SW480 (cell line): Measurements from ENCODE around the gene PEDS1.
"Not testable (repeated sequence)": the region's sequence is repeated elsewhere in the genome, so short reads cannot be mapped to it uniquely, and the experiment has no call there.

Experiments
- DNase-seq: peaks from one replicate; pipeline ENCODE4 v3.0.0-alpha.2; 2016; ENCODE audit warnings: low spot score

PEDS1 gene

GRCh38 chr20:50163570-50164317 lies 10.2 kb upstream of the PEDS1 start:
- DNase-seq = no peak

DNA sequence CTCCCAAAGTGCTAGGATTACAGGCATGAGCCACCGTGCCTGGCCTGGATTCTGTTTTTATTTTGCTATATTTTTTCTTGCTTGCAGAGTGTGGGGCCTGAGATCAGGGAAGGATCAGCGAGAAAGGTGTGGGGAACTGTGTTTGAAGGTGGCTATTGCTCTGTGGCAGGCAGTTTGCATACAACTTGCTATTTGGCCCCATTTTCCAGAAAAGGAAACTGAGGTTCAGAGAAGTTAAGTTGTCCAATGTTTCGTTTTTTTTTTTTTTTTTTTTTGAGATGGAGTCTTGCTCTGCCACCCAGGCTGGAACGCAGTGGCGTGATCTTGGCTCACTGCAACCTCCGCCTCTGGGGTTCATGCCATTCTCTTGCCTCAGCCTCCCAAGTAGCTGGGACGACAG lies 8.0 kb upstream of the PEDS1 start:
- DNase-seq = not testable (repeated sequence)

- no peak for DNase-seq
Observed at GRCh38 chr20:50153153-50153499, 397 bp downstream of the PEDS1 start.

DNA sequence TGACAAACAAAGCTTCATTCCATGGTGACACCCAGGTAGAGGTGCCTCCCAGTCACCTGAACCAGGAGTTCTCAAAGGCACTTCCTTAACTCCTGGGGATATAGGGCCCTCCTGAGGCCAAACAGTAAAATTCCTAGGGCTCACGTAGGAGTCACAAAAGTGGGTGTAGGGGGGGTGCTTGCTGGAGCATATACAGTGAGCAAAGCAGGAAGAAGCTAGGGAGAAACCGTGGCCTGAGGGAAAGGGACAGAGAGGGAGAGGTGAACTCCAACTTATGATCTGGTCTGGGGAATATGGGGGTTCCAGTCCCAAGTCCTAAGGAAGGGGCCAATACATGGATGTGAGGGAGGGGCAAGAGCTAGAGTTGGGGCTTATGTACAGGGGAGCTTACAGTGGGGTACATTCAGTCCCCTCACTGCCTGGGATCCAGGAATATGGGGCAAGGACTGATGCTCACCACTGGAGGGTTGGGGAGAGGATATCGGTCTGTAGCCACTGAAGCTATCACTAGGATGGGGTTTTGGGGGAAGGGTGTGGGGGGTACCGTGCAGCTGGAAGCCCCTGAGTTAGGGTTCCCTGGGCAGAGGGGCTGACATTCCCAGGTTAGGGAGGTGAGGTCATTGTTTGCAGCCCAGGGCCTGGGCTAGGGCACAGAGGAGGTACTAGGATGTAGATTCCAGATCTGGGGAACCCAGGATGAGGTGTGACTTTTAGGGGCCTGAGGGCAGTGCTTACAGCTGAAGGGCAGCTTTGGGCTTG lies 950 bp downstream of the PEDS1 start:
- peak; percentile 57 for DNase-seq

DNA sequence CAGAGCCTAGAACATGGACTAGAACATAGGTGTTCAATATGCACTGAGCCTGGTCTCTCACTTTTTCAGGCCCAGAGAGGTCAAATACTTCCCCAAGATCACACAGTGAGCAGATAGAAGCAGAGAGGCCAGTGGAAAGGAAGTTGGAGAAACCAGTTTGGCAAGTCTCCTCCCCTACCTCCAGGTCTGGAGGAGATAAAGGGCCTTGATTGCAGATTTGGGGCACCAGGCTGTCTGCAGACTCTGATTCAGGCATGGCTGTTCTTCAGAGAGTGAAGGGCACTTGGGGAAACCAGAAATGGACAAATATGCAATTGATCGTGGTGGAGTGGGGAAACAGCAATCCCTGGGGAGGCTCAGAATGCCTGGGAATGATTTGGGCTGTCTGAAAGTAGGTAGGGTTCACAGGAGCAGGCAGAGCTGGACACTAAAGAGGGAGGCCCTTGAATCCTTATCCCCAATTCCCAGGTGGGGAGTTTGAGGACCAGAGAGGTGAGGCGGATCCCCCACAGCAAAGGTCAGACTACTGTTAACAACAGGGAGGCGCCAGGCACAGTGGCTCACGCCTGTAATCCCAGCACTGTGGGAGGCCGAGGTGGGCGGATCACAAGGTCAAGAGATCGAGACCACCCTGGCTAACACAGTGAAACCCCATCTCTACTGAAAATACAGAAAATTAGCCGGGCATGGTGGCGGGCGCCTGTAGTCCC lies 2.3 kb downstream of the PEDS1 start:
- no peak for DNase-seq

DNA sequence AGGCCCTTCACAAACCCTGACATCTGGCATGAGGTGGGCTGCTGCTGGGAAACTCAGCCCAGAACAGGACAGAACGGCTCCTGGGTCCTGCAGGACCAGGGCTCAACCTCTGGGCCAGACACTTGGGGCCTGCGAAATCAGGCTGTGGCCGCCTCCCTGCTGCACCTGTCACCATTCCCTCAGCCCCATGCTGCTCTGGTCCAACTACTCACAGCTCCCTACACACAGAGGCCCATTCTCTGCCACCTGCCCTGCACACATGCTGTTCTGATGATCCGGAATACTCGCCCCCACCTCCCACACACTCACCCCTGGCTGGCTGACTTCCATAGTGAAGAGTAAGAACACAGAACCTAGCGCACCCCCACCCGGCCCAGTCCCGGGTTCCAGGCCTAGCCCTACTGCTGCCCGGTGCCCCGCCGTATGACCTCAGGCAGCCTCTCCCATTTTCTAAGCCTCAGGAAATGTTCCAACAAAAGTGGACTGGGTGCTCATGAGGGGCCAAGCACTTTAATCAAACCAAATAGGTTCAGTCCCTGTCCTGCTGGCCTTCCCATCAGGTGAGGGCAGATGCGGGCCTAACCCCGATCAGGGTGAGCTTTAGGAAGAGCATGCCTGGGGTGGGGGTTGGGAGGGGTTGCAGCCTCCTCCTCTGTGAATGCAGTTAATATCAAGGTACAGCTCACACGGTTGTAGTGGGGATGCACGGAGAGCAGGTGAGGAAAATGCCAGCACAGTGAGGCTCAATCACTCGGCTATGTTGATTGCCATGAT lies 3.9 kb downstream of the PEDS1 start:
- no peak for DNase-seq

GRCh38 chr20:50146732-50147662 lies 6.5 kb downstream of the PEDS1 start:
- peak; percentile 83 for DNase-seq

DNA sequence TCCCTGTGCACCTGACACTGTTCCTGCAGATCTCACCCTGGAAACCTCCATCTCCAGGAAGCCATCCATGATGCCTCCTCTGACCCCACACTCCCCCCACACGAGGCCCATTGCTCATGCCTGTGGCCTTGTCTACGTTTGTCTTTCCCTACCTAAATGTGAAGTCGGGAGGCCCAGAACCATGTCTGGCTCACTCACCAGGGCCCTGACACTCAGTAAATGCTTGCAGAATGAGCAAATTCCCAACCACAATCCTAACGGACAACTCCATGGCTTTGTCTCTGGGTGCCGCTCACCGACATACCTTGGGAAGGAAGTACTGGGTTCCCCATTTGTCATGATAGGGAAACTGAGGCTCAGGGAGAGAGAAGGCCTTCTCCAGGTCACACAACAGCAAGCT lies 7.3 kb downstream of the PEDS1 start:
- DNase-seq = no peak

DNA sequence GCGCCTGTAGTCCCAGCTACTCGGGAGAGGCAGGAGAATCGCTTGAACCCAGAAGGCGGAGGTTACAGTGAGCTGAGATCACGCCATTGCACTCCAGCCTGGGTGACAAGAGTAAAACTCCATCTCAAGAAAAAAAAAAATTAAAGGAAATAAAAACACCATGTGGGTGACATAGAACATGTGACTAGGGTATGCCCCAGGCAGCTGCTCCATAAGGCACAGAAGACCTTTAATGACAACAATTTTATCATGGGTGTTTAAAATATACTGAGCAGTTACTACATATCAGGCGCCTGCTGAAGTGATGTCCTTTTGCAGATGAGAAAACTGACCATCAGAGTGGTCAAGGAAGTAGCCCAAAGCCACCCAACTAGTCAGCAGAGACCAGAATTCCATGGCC lies 8.0 kb downstream of the PEDS1 start:
- DNase-seq = no peak

DNA sequence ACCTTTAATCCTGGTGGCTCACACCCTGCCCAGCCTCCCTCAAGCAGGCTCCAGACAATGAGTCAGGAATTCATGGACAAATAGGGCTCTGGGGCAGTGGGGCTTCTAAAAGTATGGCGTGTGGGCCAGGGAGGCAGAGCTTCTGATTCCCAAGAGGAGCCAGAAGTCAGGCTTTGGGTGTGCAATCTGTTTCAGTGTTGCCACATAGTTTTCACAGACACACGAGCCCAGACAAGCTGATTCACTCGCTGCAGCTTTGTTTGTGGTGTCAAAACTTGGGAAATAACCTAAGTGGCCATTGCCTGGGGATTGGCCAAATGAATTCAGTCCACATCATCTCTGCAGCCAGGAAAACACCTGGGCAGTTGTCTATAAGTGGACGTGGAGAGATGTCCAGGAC lies 9.2 kb downstream of the PEDS1 start:
- no peak for DNase-seq

DNA sequence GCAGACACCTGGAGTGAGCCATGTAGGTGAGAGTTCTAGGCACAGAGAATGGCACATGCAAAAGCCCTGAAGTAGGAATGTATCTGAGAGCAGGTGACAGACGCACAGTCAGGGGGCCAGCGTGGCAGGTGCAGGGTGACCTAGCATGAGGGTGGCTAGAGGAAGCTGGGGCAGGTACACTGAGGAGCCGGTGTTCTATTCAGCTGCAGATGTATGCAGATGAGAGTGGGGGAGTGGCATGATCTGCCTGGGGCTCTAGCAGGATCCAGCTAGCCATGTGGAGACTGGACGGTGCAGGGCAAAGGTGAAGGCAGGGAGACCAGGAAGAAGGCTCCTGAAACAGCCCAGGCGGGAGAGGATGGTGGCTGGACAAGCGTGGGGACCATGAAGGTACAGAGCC lies 10.7 kb downstream of the PEDS1 start:
- DNase-seq = no peak

GRCh38 chr20:50141811-50142561 lies 11.5 kb downstream of the PEDS1 start:
- DNase-seq = no peak

- no peak for DNase-seq
Observed at GRCh38 chr20:50141018-50141675, 12.4 kb downstream of the PEDS1 start.

GRCh38 chr20:50140339-50140859 lies 13.1 kb downstream of the PEDS1 start:
- no peak for DNase-seq

DNA sequence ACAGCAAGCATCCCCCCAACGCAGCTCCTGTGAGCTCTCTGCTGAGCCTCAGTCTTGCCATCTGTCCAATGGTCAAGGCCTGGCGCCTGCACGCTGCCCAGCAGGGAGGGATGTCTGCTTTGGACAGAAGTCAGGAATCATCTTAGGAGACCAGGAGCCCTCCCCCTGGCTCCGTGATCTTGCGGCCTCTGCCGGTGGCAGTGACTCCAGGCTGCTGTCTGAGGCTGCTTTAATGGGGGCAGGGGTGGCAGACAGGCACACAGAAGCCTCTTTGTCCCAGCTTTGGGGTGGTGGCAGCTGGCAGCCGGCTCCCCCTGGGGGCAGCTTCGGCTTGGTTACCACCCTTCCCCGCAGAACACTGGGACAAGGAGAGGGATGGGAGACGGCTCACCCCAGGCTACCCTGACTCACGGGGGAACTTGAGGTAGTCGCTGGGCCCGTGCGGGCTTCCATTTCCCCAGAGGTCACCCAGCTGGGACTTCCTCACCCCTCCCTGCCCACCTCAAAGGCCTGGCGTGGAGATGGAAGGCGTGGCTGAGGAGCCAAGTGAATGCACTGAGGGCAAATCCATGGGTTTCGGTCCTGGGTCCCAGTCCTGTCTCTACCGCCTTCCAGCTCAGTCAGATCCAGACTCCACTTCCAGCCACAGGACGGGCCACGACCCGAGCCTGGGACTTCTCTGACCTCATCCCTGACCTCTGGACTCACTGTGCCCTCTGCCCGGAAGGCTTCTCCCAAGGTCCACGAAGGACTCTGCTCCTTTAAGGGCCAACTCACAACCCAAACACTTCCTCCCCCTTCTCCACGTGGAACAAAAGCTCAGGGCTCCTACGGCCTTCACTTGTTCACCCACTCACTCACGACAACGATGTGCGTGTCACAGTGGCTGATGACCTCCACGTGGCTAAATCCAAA lies 14.8 kb downstream of the PEDS1 start:
- DNase-seq = peak; percentile 93

- no peak for DNase-seq
Observed at GRCh38 chr20:50138120-50138478, 15.4 kb downstream of the PEDS1 start.

DNA sequence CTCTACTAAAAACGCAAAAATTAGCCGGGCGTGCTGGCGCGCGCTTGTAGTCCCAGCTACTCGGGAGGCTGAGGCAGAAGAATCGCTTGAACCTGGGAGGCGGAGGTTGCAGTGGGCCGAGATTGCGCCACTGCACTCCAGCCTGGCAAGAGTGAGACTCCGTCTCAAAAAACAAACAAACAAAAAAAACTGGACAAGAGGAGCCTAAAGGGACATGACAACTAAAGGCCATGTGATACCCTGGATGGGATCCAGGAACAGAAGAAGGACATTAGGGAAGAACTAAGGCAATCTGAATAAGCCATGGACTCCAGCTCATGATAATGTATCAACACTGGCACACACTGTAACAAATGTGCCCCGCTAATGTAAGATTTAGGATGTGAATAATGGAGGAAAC lies 15.8 kb downstream of the PEDS1 start:
- DNase-seq = not testable (repeated sequence)

GRCh38 chr20:50136822-50137599 lies 16.5 kb downstream of the PEDS1 start:
- DNase-seq = no peak
